Stimulated activated CD4-positive, alpha-beta T cell treated with anti-CD3 and anti-CD28 coated beads, Interleukin-1b, Interleukin-23, amount 100 ng/mL, for 4 hours (primary cell): ENCODE data around the gene COG5.
A peak's percentile ranks its signal among the peaks of the same experiment; 100 is the strongest.

ENCODE experiments used
- DNase-seq, 2 donors: peaks; one replicate each; pipeline ENCODE4 v3.0.0-alpha.2; 2020; ENCODE audit warnings: low read depth in 2 of 2

Gene COG5

DNA sequence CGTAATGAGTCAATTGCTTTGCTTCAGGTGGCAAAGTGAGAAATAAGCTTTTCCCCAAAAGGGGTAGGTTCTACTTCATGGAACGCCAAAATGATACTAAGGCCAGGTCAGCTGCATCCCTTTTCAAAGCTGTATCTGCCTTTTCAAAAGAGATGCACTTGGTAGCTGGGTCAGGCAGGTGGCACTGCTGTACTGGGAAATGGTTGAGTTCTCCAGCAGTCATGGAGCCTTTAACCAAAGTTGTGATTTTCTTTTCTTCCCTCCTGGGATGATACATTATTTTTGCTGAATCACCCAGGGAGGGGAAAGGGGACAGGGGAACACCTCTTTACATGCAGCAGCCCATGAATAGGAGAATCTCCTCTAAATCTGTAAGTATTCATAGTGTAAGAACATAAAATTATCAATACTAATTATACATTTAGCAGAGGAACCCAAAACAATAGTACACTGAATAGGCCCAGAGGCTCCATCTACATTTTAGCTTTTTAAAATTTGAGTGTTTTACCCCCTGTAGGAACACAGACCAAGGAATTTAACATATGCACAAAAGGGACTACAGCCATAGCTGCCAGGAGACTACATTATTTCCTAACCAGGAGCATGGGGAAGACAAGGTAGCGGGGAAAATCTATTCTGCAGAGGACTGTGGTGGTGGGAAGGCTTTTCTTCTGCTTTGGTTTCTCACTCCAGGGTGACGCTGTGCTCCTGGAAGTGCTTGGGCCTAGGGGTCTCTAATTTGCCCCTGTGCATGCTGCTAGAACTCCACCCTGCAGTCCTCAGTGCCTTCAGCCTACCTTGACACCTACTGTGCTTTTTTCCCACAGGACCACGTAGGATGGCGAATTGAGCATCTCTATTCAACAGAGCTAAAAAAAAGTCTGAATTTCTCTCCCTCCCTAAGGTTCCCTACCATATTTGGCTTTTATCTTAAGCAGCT, 100.3 kb downstream of the COG5 start:
- DNase-seq, result peak; percentile 14 to 15

DNA sequence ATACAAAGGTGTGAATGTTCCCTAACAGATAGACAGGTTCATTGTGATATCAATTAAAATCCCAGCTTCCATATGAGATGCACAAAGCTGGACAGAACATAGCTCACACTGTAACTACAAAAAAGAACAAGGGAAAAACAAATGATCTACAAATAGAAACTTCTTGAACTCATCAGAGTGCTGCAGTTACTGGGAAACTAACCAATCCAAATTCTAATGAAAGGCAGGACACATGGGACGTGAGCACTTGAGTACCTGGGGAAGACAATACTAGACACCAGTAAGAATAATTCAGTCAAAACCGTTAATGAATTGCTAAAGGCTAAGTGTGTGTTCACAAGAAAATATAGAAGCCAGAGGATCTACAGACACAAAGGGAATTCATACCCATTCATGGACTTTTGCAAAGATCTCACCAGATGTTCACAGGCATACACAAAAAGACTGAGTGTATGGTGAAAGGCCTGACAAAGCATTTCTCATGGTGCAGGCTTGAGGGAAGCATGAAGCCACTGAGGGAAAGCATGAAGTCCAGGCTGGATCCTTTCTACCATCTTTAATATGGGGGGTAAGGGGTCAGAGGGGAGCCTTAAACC, 101.7 kb downstream of the COG5 start:
- DNase-seq, result no peak

- DNase-seq, result no peak
Observed at GRCh38 chr7:107453388-107453787, 110.3 kb downstream of the COG5 start.

DNA sequence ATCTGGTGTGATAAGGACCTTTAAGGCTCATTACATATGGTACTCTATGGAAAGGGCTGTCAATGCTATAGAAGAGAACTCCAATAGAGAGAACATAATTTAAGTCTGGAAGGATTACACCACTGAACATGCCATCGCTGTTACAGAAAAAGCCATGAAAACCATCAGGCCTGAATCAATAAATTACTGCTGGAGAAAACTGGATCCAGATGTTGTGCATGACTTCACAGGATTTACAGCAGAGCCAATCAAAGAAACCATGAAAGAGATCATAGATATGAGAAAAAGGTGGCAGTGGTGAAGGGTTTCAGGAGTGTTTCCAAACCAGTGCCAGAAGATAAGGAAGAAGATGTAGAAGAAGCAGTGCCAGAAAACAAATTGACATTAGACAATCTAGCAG, 112.8 kb downstream of the COG5 start:
- no peak for DNase-seq

GRCh38 chr7:107446988-107447387, 116.7 kb downstream of the COG5 start:
- no peak for DNase-seq

GRCh38 chr7:107446531-107446930, 117.2 kb downstream of the COG5 start:
- DNase-seq, result no peak

DNA sequence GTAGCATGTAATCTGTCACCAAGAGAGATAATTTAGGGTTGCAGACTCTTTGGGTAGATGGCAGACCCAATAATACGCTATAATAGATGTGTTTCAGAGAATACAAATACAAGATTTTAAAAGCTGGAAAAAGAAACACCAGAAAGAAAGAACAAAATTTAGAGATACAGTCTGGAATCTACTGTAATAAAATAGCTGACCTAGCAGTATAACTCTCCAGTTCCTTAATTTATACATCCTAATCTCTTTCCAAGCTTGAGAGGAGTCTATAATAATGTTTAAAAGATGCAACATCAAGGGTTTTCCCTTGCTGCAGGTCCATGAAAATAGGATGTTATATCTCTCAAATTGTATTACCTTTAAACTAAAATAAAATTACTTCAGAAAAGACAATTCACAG, 121.0 kb downstream of the COG5 start:
- no peak for DNase-seq

DNA sequence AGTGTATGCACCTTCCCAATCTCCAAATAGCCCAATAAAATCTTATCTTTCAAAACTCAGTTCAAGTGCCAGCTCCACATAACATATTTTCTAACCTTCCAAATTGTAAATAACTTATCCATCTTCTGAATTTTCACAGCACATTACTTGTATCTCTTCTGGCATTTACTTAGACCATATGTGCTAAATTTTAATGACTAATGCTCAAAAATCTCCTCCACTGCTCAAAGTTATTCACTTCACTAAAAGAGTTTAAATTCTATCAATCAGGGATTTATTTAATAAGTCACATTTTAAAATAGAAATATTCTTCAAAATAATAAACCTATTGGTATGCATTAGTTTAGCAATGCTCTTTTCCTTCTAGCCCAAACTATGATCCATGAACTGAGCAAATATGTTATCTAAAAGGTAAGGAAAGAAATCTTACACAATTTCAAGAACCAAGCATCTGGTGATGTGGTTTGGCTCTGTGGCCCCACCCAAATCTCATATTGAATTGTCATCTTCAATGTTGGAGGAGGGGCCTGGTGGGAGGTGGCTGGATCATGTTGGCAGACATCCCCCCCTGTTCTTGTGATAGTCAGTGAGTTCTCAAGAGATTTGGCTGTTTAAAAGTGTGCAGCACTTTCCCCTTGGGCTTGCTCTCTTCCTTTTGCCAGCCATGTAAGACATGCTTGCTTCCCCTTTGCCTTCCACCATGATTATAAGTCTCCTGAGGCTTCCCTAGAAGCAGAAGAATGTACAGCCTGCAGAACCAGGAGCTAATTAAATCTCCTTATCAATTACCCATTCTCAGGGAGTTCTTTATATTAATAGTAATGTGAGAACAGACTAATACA, 121.9 kb downstream of the COG5 start:
- no peak for DNase-seq

DNA sequence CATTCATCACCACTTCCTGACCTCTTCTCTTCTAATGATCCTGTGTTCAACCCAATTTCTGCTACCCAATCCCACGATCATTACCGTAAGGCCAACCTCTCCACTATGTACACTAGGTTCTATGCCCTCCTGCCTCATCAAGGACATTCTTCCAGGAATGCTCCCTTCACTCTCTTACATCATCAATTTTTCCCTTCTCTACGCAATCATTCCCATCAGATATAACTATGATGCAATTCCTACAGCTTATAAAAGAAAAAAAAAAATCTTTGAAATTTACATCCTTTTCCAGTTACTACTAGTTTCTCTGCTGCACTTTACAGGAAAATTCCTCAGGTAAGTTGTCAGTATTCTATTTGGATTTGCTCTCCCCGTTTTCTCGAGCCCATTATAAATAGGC, 124.7 kb downstream of the COG5 start:
- no peak for DNase-seq

GRCh38 chr7:107435749-107436148, 128.0 kb downstream of the COG5 start:
- DNase-seq, result no peak

DNA sequence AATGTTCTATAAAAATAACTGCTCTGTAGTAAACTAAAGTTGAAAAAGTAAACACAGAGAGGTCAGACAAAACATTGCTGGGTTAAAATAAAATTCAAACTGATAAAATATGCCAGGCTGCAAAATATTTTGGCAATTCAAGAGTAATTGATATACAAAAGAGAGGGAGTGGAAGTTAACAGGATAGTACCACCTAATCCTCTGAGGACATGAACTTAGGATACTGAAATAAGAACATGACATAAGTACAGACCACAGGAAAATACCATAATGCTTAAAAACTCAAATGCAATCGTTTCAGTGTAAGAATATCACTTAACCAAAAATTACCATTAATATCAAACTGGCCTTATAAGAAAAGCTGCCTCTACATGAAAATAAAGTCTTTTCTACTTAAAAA, 131.5 kb downstream of the COG5 start:
- no peak for DNase-seq

GRCh38 chr7:107430057-107430456, 133.7 kb downstream of the COG5 start:
- DNase-seq, result no peak

GRCh38 chr7:107428642-107429041, 135.1 kb downstream of the COG5 start:
- no peak for DNase-seq

DNA sequence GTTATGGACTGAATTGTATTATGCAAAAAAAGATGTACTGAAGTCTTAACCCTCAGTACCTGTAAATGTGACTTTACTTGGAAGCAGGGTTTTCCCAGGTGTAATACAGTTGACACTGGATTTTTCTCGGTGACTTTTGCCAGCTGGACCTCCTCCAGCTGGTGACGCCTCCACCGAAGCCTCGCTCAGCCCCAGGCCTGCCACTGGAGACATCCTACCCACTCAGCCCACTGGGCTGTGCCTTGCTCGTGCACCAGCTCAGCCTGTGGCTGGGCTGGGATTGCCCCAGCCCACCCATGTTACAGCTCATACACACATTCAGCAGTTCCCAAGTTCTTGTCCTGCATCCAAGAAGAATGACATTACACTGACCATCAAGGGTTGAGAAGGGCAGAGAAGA, 136.3 kb downstream of the COG5 start:
- no peak for DNase-seq

- DNase-seq, result no peak
Observed at GRCh38 chr7:107414198-107414597, 149.5 kb downstream of the COG5 start.

- DNase-seq, result no peak
Observed at GRCh38 chr7:107408349-107408748, 155.4 kb downstream of the COG5 start.

DNA sequence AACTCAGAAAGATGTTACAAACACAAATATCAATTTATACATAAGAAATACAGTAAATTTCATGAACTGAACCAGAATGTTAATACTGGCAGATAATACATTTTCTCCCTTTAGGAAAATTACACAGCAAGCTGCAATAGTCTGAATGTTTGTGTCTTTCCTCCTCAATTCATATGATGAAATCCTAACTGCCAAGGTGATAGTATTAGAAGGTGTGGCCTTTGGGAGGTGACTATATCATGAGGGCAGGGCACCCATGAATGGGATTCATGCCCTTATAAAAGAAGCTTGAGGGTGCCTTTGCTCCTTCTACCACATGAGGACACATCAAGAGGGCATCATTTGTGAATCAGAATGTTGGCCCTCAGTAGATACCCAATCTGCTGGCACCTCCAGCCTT, 158.2 kb downstream of the COG5 start:
- DNase-seq, result no peak

- no peak for DNase-seq
Observed at GRCh38 chr7:107404740-107405537, 158.8 kb downstream of the COG5 start.

DNA sequence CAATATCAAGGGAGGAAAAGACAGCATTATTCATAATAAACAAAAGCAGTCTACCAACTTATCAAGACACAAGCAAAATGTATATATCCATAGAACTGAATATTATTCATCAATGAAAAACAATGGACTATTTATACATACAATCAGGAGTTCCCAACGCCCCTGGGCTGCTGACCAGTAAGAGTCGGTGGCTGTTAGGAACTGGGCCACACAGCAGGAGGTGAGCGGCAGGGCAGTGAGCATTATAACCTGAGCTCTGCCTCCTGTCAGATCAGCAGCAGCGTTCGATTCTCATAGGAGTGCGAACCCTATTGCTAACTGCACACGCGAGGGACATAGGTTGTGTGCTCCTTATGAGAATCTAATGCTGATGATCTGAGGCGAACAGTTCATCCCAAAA, 165.6 kb downstream of the COG5 start:
- no peak for DNase-seq

GRCh38 chr7:107396990-107397389, 166.7 kb downstream of the COG5 start:
- no peak for DNase-seq

DNA sequence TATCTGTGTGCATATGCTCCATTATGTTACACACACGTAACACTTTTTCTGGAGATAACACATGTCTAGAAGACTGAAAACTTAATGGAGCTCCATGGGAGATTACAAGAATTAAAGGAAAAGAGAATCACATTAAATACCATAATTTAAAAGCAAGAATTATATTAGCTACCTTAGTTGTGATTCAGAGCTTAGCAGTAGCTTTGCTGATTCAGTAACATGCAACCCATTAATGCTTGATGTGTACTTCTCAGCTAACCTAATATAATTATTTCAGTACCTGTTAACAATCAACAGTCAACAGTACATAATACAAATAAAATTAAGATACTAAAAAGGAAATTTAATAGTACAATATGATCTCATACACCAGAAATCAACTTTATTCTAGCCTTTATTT, 167.6 kb downstream of the COG5 start:
- no peak for DNase-seq

DNA sequence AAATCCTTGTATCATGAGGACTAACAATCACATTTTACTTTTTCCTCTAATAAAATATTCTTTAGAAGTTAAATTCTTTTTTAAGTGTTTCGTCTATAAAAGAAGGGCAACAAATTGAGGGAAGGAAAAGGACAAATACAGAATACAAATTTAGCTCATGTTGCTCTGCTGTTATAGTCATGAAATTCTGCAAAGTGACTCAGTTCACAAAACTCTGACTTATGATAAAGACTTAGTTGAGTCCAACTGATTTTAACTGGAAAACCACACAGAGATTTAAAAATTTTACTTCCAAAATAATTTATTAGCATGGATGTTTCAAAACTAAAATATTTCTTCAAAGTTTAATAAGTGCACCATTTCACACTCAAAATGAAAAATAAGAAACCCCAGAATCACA, 168.9 kb downstream of the COG5 start:
- DNase-seq, result no peak
